Suprapubic skin (tissue), 4 donors: Measurements from ENCODE around the gene NR6A1. TPM values are rescaled to one million over a fixed set of nuclear protein-coding genes. Genes with fewer than 3 reads are reported as not detected.
A peak's percentile ranks its signal among the peaks of the same experiment; 100 is the strongest.

Source experiments
- DNase-seq, 2 donors: peaks; one replicate each; pipeline ENCODE4 v3.0.0-alpha.2; 2019; ENCODE audit warnings: low spot score in 2 of 2
- H3K27ac ChIP-seq: fragments of 200-600 bp; sonication (generic); one replicate; pipeline ENCODE4 v1.5.1; 2019
- H3K27me3 ChIP-seq: fragments of 200-600 bp; sonication (generic); one replicate; pipeline ENCODE4 v1.5.1; 2019
- H3K36me3 ChIP-seq: fragments of 200-600 bp; sonication (generic); one replicate; pipeline ENCODE4 v1.5.1; 2019
- H3K4me1 ChIP-seq: fragments of 200-600 bp; sonication (generic); one replicate; pipeline ENCODE4 v1.5.1; 2019
- H3K4me3 ChIP-seq: fragments of 200-600 bp; sonication (generic); one replicate; pipeline ENCODE4 v1.5.1; 2019; ENCODE audit warnings: mild to moderate bottlenecking
- H3K9me3 ChIP-seq: fragments of 200-600 bp; sonication (generic); one replicate; pipeline ENCODE4 v1.5.1; 2019
- EP300 ChIP-seq: sonication (generic); formaldehyde crosslinking; IDR thresholded peaks from one replicate; pipeline ENCODE4 v1.6.1; 2017; ENCODE audit warnings: antibody characterized with exemption
- POLR2A ChIP-seq, 2 donors: fragments of 450-650 bp; IDR thresholded peaks; one replicate each; pipeline ENCODE4 v1.6.1; 2017; ENCODE audit warnings: antibody characterized with exemption in 2 of 2, mild to moderate bottlenecking in 2 of 2, moderate library complexity in 2 of 2
- POLR2AphosphoS5 ChIP-seq, 3 donors: sonication (generic); formaldehyde crosslinking; IDR thresholded peaks; one replicate each; pipeline ENCODE4 v1.6.1; 2017; ENCODE audit warnings: antibody characterized with exemption in 3 of 3
- WGBS: methylation state at CpG from one replicate; pipeline ENCODE4 v1.1.5; 2018; 5-methylcytosine and 5-hydroxymethylcytosine counted together
- total RNA-seq, 4 donors: library from RNA; depleted of rRNA; stranded (reverse); fragments of >200 nt; gene quantifications; one replicate each; pipeline ENCODE4 v1.1.0, GENCODE V29; 2016
- TF ChIP-seq, protein P1 (sequence below), 2 donors: fragments of 200-600 bp in 1 of 2; fragments of 450-650 bp in 1 of 2; sonication (generic) in 1 of 2; IDR thresholded peaks; one replicate each; pipeline ENCODE4 v1.5.1; 2016 to 2019; ENCODE audit warnings: antibody characterized with exemption in 2 of 2, mild to moderate bottlenecking in 1 of 2, moderate library complexity in 1 of 2

NR6A1 gene
- total RNA-seq, 4 donors from 2014 or later = 6.5 to 10.1 (median 6.8) TPM

DNA sequence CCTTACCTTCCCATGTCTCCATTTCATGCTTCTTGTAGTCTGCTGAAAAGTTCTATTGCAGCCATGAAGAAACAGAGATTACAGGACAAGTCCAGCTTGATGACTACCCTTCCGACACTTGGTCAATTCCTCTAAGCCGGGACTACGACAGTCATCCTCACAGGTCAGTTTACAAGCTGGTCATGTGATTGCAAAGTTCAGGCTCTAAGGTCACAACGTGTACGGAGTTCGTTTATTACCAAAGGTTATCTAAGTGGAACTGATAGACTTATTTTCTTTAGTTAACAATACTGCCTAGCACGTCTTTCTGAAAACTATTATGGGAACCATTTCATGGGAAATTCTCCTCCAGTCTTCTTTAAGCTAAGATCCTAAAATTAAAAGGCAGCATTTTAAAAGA, 175.4 kb downstream of the NR6A1 start:
- no peaks in the 10 kb centered on the region for H3K27me3 ChIP-seq
- 92% methylated on average over 7 of the region's 7 CpGs for whole genome bisulfite sequencing
- H3K9me3 ChIP-seq = no peaks in the 10 kb centered on the region
- no peak for DNase-seq
- no peak overlapping the region for H3K4me3 ChIP-seq
- H3K27ac ChIP-seq = no peak overlapping the region
- H3K4me1 ChIP-seq = peaks cover 23% of the 10 kb centered on the region
- no peaks in the 10 kb centered on the region for H3K36me3 ChIP-seq
- TF ChIP-seq POLR2AphosphoS5 (IDR thresholded peaks at IDR 0.05) (no peak), EP300 (no peak), POLR2A (IDR thresholded peaks at IDR 0.05) (no peak)
- TF ChIP-seq, protein P1, sequence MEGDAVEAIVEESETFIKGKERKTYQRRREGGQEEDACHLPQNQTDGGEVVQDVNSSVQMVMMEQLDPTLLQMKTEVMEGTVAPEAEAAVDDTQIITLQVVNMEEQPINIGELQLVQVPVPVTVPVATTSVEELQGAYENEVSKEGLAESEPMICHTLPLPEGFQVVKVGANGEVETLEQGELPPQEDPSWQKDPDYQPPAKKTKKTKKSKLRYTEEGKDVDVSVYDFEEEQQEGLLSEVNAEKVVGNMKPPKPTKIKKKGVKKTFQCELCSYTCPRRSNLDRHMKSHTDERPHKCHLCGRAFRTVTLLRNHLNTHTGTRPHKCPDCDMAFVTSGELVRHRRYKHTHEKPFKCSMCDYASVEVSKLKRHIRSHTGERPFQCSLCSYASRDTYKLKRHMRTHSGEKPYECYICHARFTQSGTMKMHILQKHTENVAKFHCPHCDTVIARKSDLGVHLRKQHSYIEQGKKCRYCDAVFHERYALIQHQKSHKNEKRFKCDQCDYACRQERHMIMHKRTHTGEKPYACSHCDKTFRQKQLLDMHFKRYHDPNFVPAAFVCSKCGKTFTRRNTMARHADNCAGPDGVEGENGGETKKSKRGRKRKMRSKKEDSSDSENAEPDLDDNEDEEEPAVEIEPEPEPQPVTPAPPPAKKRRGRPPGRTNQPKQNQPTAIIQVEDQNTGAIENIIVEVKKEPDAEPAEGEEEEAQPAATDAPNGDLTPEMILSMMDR (IDR thresholded peaks at IDR 0.05) = no peak

DNA sequence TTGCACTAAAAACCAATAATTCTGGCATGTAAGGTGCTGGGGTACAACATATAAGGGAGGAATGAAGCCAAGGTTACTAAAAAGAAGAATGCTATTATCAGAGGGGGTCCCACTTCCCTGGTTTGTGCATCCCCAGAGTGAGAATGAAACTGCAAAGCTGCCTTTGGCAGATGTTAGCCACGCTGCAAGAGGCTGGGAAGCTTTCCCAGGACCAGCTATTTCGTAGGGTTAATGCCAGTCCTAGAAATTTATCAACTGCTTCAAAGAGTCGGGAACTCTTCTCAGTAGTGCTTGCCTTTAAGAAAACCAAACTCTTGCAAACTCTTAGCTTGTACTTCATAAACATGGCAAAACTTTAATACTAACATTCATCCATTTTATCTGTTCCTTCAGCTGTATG, 176.4 kb downstream of the NR6A1 start:
- Histone ChIP-seq H3K4me3 (no peak overlapping the region), H3K9me3 (no peaks in the 10 kb centered on the region), H3K27me3 (no peaks in the 10 kb centered on the region), H3K4me1 (peaks cover 23% of the 10 kb centered on the region), H3K36me3 (no peaks in the 10 kb centered on the region), H3K27ac (no peak overlapping the region)
- TF ChIP-seq POLR2A (IDR thresholded peaks at IDR 0.05) (no peak), POLR2AphosphoS5 (IDR thresholded peaks at IDR 0.05) (no peak), EP300 (no peak)
- TF ChIP-seq, protein P1 (IDR thresholded peaks at IDR 0.05) = no peak
- 34% methylated on average over 3 of the region's 3 CpGs for WGBS
- no peak for DNase-seq

DNA sequence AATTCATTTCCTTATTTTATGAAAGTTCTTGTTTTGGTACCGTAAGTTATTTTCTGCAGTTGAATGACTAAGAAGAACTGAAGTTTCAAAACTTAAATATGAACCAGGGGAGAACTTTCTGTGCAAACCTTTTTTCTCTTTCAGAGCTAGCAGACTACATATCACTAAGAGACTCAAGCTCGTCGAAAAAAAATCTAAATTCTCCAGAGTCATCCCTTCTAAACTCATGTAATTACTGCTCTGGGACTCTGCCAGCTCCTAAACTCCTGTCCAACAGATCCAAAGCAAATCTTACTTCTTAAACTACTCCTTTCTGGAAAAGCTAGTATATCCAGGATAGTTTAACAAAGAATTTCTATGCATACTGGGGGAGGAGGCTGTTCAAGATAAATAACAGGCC, 176.9 kb downstream of the NR6A1 start:
- peaks cover 23% of the 10 kb centered on the region for H3K4me1 ChIP-seq
- no peak for DNase-seq
- H3K27ac ChIP-seq = no peak overlapping the region
- 34% methylated on average over 3 of the region's 3 CpGs for WGBS
- H3K36me3 ChIP-seq = no peaks in the 10 kb centered on the region
- no peaks in the 10 kb centered on the region for H3K27me3 ChIP-seq
- TF ChIP-seq, protein P1 (IDR thresholded peaks at IDR 0.05) = no peak
- TF ChIP-seq POLR2A (IDR thresholded peaks at IDR 0.05) (no peak), EP300 (no peak), POLR2AphosphoS5 (IDR thresholded peaks at IDR 0.05) (no peak)
- H3K9me3 ChIP-seq = no peaks in the 10 kb centered on the region
- no peak overlapping the region for H3K4me3 ChIP-seq

DNA sequence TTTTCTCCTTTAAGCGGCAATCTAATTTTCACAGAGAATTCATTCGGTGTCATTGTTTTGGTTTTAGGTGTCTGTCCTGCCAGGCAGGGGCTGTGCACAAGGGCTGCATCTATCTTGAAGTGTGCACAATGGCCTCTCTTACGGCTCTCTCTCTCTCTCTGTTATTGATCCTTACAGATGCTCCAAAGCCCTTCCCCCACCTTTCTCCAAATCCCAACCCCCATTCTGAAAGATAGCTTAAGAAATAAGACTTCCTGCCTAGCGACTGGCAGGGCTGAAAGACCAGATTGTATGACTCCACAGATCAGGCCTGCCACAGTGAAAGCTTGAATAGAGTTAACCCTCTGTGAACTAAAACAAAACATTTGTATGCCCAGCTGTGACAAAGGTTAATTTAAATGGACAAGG, 177.5 kb downstream of the NR6A1 start:
- no peak for DNase-seq
- 47% methylated on average over 4 of the region's 4 CpGs for WGBS
- H3K36me3 ChIP-seq = no peaks in the 10 kb centered on the region
- H3K27ac ChIP-seq = no peak overlapping the region
- H3K9me3 ChIP-seq = no peaks in the 10 kb centered on the region
- peaks cover 23% of the 10 kb centered on the region for H3K4me1 ChIP-seq
- TF ChIP-seq POLR2A (IDR thresholded peaks at IDR 0.05) = no peak
- TF ChIP-seq POLR2AphosphoS5 (IDR thresholded peaks at IDR 0.05) = no peak
- TF ChIP-seq, protein P1 (IDR thresholded peaks at IDR 0.05) = no peak
- TF ChIP-seq EP300 = no peak
- no peak overlapping the region for H3K4me3 ChIP-seq
- no peaks in the 10 kb centered on the region for H3K27me3 ChIP-seq

DNA sequence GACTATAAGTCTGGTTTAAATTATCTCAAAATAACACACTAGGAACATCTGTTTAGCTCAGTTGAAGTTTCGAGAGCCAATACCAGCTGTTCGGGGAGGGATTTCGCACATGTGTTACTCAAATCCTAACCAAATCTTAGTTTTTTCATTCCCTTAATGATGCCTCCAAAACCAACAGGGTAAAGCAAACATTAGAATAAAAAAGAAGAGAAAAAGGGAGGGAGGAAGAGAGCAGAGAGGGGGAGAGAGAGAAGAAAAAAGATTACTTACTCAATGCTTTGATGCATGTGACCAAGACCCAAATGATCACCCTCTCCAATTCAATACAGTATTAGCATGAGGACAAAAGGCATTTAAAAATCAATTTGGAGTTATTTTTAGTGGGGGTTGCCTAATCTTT, 177.9 kb downstream of the NR6A1 start:
- 54% methylated on average over 3 of the region's 3 CpGs for WGBS
- Histone ChIP-seq H3K36me3 (no peaks in the 10 kb centered on the region), H3K9me3 (no peaks in the 10 kb centered on the region), H3K27me3 (no peaks in the 10 kb centered on the region), H3K27ac (no peak overlapping the region), H3K4me1 (peaks cover 23% of the 10 kb centered on the region), H3K4me3 (no peak overlapping the region)
- no peak for DNase-seq
- TF ChIP-seq EP300 = no peak

DNA sequence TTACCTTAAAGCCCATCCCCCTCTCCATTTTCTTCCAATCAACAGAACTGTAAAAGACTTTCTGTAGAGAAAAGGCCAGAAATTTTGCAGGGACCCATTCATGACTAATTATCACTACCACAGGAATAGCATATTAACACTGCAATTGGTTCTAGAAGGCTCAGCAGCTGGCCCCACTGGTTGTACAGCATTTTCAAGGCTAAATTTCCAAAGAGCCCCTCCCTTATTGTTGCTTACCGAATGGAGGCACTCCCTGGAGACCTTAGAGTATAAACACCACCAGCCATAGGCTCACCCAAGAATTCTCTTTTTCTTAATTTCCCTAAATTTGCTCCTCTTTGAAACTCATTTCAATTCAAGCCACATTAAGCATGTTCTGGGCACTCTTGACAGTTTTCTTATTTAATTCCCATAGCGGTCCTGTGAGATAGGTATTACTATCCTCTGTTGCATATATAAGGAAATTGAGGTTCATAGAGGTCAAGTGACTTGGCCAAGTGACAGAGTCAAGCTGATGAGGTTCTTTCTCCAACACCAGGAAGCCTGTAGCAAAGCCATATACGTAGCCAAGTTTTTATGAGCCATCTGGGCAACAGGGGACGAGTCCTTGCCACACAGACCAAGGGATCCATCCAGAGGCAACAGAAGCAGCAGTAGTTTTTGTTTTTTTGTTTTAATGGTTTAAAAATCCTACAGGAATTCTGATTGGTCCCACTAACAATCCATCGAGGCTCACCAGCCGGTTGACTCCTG, 180.0 kb downstream of the NR6A1 start:
- TF ChIP-seq, protein P1 (IDR thresholded peaks at IDR 0.05) = no peak
- no peak for TF ChIP-seq EP300
- TF ChIP-seq POLR2A (IDR thresholded peaks at IDR 0.05) = no peak
- no peak for TF ChIP-seq POLR2AphosphoS5 (IDR thresholded peaks at IDR 0.05)
- no peaks in the 10 kb centered on the region for H3K36me3 ChIP-seq
- DNase-seq = no peak
- WGBS = 49% methylated on average over 6 of the region's 6 CpGs
- no peaks in the 10 kb centered on the region for H3K9me3 ChIP-seq
- no peaks in the 10 kb centered on the region for H3K27me3 ChIP-seq
- peaks cover 23% of the 10 kb centered on the region for H3K4me1 ChIP-seq
- H3K27ac ChIP-seq = peak overlapping the region; percentile 8
- no peak overlapping the region for H3K4me3 ChIP-seq
